Spinal cord (tissue), 10 donors: ENCODE data around the gene APLN. TPM values are rescaled to one million over a fixed set of nuclear protein-coding genes. Genes with fewer than 3 reads are reported as not detected.

ENCODE experiments used
- DNase-seq, 6 donors: peaks; one replicate each; pipeline versions ENCODE4 v3.0.0 to v3.0.0-alpha.2; 2013 to 2015; ENCODE audit warnings: low spot score in 6 of 6, low read depth in 4 of 6
- H3K27ac ChIP-seq: one replicate; pipeline ENCODE4 v1.5.1; 2013; ENCODE audit warnings: low read depth, low read length, control low read depth
- H3K27me3 ChIP-seq: one replicate; pipeline ENCODE4 v1.6.1; 2013; ENCODE audit warnings: low read length; ENCODE audit not compliant: control insufficient read depth, insufficient read depth
- H3K36me3 ChIP-seq: one replicate; pipeline ENCODE4 v1.6.1; 2013; ENCODE audit warnings: low read length; ENCODE audit not compliant: control insufficient read depth, insufficient read depth
- H3K4me1 ChIP-seq: one replicate; pipeline ENCODE4 v1.6.1; 2013; ENCODE audit warnings: low read length; ENCODE audit not compliant: control insufficient read depth, insufficient read depth
- H3K4me3 ChIP-seq: one replicate; pipeline ENCODE4 v1.5.1; 2013; ENCODE audit warnings: low read depth, low read length, control low read depth
- H3K9me3 ChIP-seq: one replicate; pipeline ENCODE4 v1.6.1; 2013; ENCODE audit warnings: low read length; ENCODE audit not compliant: control insufficient read depth, insufficient read depth
- WGBS: methylation state at CpG from one replicate; pipeline ENCODE4 v1.1.5; 2013; ENCODE audit warnings: missing lambda C conversion rate; ENCODE audit not compliant: insufficient coverage; 5-methylcytosine and 5-hydroxymethylcytosine counted together
- polyA plus RNA-seq, 2 donors: library from polyadenylated mRNA; unstranded; fragments of 120-200 nt; gene quantifications; one replicate each; pipeline ENCODE4 v1.2.1, GENCODE V29; 2013; ENCODE audit not compliant: insufficient read length in 2 of 2
- total RNA-seq, 2 donors: library from RNA; depleted of rRNA in 1 of 2; stranded (reverse); fragments of 120-200 nt in 1 of 2; fragments of >200 nt in 1 of 2; gene quantifications; one replicate each; pipeline versions ENCODE4 v1.2.3 to v1.2.4, GENCODE V29; 2013 to 2014
- donor health status: healthy.

Gene APLN
- total and polyA plus RNA-seq, 4 donors = 4.7 to 12.2 (median 7.8) TPM

GRCh38 chrX:129646566-129647417 lies 8.0 kb downstream of the APLN start:
- DNase-seq = no peak
- Histone ChIP-seq H3K9me3 (no peaks in the 10 kb centered on the region), H3K4me3 (no peak overlapping the region), H3K4me1 (peaks cover 30% of the 10 kb centered on the region), H3K27me3 (peaks cover 2% of the 10 kb centered on the region), H3K27ac (no peak overlapping the region), H3K36me3 (peaks cover 5% of the 10 kb centered on the region)
- WGBS = 53% methylated on average over 10 of the region's 13 CpGs

GRCh38 chrX:129642641-129643040 lies 12.1 kb downstream of the APLN start:
- Histone ChIP-seq H3K27ac (peak overlapping the region; percentile 29), H3K9me3 (no peaks in the 10 kb centered on the region), H3K4me1 (peaks cover 19% of the 10 kb centered on the region), H3K4me3 (no peak overlapping the region), H3K36me3 (peaks cover 5% of the 10 kb centered on the region), H3K27me3 (peaks cover 12% of the 10 kb centered on the region)
- 54% methylated on average over 4 of the region's 4 CpGs for WGBS
- peak in 1 of 6 donors; percentile 49 for DNase-seq

- Histone ChIP-seq H3K27ac (no peak overlapping the region), H3K4me1 (peaks cover 15% of the 10 kb centered on the region), H3K9me3 (no peaks in the 10 kb centered on the region), H3K27me3 (peaks cover 11% of the 10 kb centered on the region), H3K36me3 (no peaks in the 10 kb centered on the region), H3K4me3 (no peak overlapping the region)
- no peak for DNase-seq
- 64% methylated on average over 3 of the region's 3 CpGs for WGBS
Measured at GRCh38 chrX:129641941-129642340, 12.8 kb downstream of the APLN start.

- Histone ChIP-seq H3K4me3 (no peak overlapping the region), H3K27me3 (peaks cover 9% of the 10 kb centered on the region), H3K27ac (no peak overlapping the region), H3K9me3 (no peaks in the 10 kb centered on the region), H3K36me3 (no peaks in the 10 kb centered on the region), H3K4me1 (peaks cover 11% of the 10 kb centered on the region)
- 73% methylated on average over 2 of the region's 3 CpGs for WGBS
- no peak for DNase-seq
Measured at GRCh38 chrX:129641469-129641868, 13.3 kb downstream of the APLN start.

- Histone ChIP-seq H3K9me3 (no peaks in the 10 kb centered on the region), H3K4me1 (peaks cover 10% of the 10 kb centered on the region), H3K36me3 (no peaks in the 10 kb centered on the region), H3K27ac (no peak overlapping the region), H3K27me3 (peaks cover 9% of the 10 kb centered on the region), H3K4me3 (no peak overlapping the region)
- no CpG with 5 or more reads among the region's 1 CpG for WGBS
- DNase-seq = no peak
Measured at GRCh38 chrX:129640737-129641136, 14.0 kb downstream of the APLN start.

- Histone ChIP-seq H3K9me3 (no peaks in the 10 kb centered on the region), H3K36me3 (no peaks in the 10 kb centered on the region), H3K4me1 (peaks cover 25% of the 10 kb centered on the region), H3K4me3 (no peak overlapping the region), H3K27me3 (peaks cover 9% of the 10 kb centered on the region), H3K27ac (no peak overlapping the region)
- no peak for DNase-seq
- WGBS = 75% methylated on average over 6 of the region's 8 CpGs
Measured at GRCh38 chrX:129638917-129639316, 15.8 kb downstream of the APLN start.

- DNase-seq = peak in 2 of 6 donors; percentile 83 to 85
- 33% methylated on average over 13 of the region's 13 CpGs for WGBS
- peaks cover 25% of the 10 kb centered on the region for H3K4me1 ChIP-seq
- H3K4me3 ChIP-seq = no peak overlapping the region
- H3K36me3 ChIP-seq = no peaks in the 10 kb centered on the region
- H3K27me3 ChIP-seq = peaks cover 9% of the 10 kb centered on the region
- no peak overlapping the region for H3K27ac ChIP-seq
- no peaks in the 10 kb centered on the region for H3K9me3 ChIP-seq
Measured at GRCh38 chrX:129637217-129638109, 17.3 kb downstream of the APLN start.

- H3K9me3 ChIP-seq = no peaks in the 10 kb centered on the region
- no peaks in the 10 kb centered on the region for H3K36me3 ChIP-seq
- 85% methylated on average over 5 of the region's 8 CpGs for WGBS
- no peak for DNase-seq
- no peak overlapping the region for H3K4me3 ChIP-seq
- peaks cover 12% of the 10 kb centered on the region for H3K27me3 ChIP-seq
- no peak overlapping the region for H3K27ac ChIP-seq
- peaks cover 28% of the 10 kb centered on the region for H3K4me1 ChIP-seq
Measured at GRCh38 chrX:129636175-129636681, 18.5 kb downstream of the APLN start.

- peak in 5 of 6 donors; percentile 54 to 92 (median 74) for DNase-seq
- Histone ChIP-seq H3K27ac (peak overlapping the region; percentile 70), H3K4me1 (peaks cover 33% of the 10 kb centered on the region), H3K9me3 (no peaks in the 10 kb centered on the region), H3K36me3 (no peaks in the 10 kb centered on the region), H3K27me3 (peaks cover 9% of the 10 kb centered on the region), H3K4me3 (no peak overlapping the region)
- 17% methylated on average over 5 of the region's 7 CpGs for WGBS
Measured at GRCh38 chrX:129634541-129634940, 20.2 kb downstream of the APLN start.
